Neural progenitor cell (in vitro differentiated cells): ENCODE data around the gene NHEJ1.

Source experiments
- EZH2 ChIP-seq: fragments of 200-600 bp; sonication (generic); IDR thresholded peaks from 2 replicates; pipeline ENCODE4 v1.6.1; 2017; ENCODE audit warnings: antibody characterized with exemption, mild to moderate bottlenecking, moderate library complexity
- EZH2phosphoT487 ChIP-seq: fragments of 200-600 bp; sonication (generic); IDR thresholded peaks from 2 replicates; pipeline ENCODE4 v1.6.1; 2017; ENCODE audit warnings: antibody characterized with exemption
- TF ChIP-seq, protein P1 (sequence below): fragments of 200-600 bp; sonication (generic); IDR thresholded peaks from 2 replicates; pipeline ENCODE4 v1.5.1; 2017; ENCODE audit warnings: antibody characterized with exemption, mild to moderate bottlenecking

DNA sequence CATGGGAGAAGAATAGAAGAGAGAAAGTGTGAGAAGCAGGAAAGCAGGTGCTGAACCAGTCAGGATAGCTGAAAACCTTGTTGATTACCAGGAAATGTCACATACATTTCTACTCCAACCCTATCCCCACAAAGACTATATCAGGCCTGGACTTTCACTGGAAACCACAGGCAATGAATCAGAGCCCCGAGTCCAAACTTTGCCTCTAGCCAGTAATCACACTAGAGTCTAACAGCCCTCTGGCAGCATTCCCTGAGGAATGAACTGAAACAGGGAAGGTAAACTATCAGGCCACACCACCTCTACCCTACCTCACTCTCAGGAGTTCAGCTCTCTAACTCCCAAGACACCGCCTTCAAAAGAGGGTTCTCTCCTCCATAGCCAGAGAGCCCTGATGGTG, 81.2 kb downstream of the NHEJ1 start:
- TF ChIP-seq, protein P1, sequence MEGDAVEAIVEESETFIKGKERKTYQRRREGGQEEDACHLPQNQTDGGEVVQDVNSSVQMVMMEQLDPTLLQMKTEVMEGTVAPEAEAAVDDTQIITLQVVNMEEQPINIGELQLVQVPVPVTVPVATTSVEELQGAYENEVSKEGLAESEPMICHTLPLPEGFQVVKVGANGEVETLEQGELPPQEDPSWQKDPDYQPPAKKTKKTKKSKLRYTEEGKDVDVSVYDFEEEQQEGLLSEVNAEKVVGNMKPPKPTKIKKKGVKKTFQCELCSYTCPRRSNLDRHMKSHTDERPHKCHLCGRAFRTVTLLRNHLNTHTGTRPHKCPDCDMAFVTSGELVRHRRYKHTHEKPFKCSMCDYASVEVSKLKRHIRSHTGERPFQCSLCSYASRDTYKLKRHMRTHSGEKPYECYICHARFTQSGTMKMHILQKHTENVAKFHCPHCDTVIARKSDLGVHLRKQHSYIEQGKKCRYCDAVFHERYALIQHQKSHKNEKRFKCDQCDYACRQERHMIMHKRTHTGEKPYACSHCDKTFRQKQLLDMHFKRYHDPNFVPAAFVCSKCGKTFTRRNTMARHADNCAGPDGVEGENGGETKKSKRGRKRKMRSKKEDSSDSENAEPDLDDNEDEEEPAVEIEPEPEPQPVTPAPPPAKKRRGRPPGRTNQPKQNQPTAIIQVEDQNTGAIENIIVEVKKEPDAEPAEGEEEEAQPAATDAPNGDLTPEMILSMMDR: no peak
- no peak for TF ChIP-seq EZH2
- TF ChIP-seq EZH2phosphoT487: no peak
